ENCODE results near the gene S1PR4.
"Not testable (repeated sequence)": the region's sequence is repeated elsewhere in the genome, so short reads cannot be mapped to it uniquely, and the experiment has no call there.

S1PR4 gene

DNA sequence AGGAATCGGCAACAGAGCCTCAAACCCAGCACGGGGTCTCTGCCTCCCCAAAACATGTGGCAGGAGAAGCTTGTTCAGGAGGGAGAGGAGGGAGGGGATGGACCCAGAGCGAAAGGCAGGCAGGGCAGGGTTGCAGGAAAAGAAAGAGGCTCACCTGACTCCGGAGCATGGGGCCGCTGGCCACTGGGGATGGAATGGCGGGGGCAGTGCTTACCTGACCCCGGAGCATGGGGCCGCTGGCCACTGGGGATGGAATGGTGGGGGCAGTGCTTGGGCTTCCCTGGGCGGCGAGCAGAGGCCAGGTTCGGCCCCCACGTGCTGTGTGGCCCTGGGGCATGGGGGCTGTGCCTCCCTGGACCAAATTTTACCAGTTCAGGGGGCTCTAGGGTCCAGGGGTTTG lies 32.6 kb downstream of the S1PR4 start:
- no peak for TF ChIP-seq POLR2A (IDR thresholded peaks at IDR 0.05; ENCODE audit: low read depth, low read length)
- TF ChIP-seq POU2F2 (IDR thresholded peaks at IDR 0.05; ENCODE audit: low read depth, low read length), result no peak
- TF ChIP-seq TAF1 (IDR thresholded peaks at IDR 0.05; ENCODE audit: low read depth, low read length), result no peak
- no peak for TF ChIP-seq POLR2AphosphoS5 (IDR thresholded peaks at IDR 0.05; ENCODE audit: low read depth, low read length)
- no peak for TF ChIP-seq SPI1 (IDR thresholded peaks at IDR 0.05; ENCODE audit: low read depth, low read length)
- no peak for TF ChIP-seq PAX5 (IDR thresholded peaks at IDR 0.05; ENCODE audit: insufficient read depth, low read length, severe bottlenecking)
- FAIRE-seq (no peak), DNase-seq (ENCODE audit: insufficient read length, low spot score) (no peak)

- DNase-seq (ENCODE audit: insufficient read length, low spot score) (no peak), FAIRE-seq (no peak)
- no peak for TF ChIP-seq POLR2A (IDR thresholded peaks at IDR 0.05; ENCODE audit: low read depth, low read length)
- no peak for TF ChIP-seq POU2F2 (IDR thresholded peaks at IDR 0.05; ENCODE audit: low read depth, low read length)
- TF ChIP-seq SPI1 (IDR thresholded peaks at IDR 0.05; ENCODE audit: low read depth, low read length), result no peak
- TF ChIP-seq PAX5 (IDR thresholded peaks at IDR 0.05; ENCODE audit: insufficient read depth, low read length, severe bottlenecking), result no peak
- no peak for TF ChIP-seq POLR2AphosphoS5 (IDR thresholded peaks at IDR 0.05; ENCODE audit: low read depth, low read length)
- no peak for TF ChIP-seq TAF1 (IDR thresholded peaks at IDR 0.05; ENCODE audit: low read depth, low read length)
Measured at GRCh38 chr19:3213159-3213558, 34.6 kb downstream of the S1PR4 start.

DNA sequence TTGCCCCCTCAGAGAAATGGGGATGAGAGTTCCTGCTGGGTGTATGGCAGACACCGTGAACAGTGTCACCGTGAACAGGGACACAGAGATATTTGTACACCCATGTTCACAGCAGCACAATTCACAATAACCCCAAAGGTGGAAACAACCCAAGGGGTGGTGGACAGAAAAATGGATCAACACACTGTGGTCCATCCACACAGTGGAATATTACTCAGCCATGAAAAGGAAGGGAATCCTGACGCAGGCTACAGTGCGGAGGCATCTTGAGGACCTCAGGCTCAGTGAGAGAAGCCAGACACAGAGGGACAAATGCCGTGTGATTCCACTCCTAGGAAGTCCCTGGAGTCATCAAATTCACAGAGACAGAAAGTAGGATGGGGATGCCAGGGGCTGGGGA lies 38.3 kb downstream of the S1PR4 start:
- DNase-seq (ENCODE audit: insufficient read length, low spot score) (no peak), FAIRE-seq (no peak)
- no peak for TF ChIP-seq POLR2AphosphoS5 (IDR thresholded peaks at IDR 0.05; ENCODE audit: low read depth, low read length)
- no peak for TF ChIP-seq TAF1 (IDR thresholded peaks at IDR 0.05; ENCODE audit: low read depth, low read length)
- TF ChIP-seq POLR2A (IDR thresholded peaks at IDR 0.05; ENCODE audit: low read depth, low read length), result no peak
- TF ChIP-seq PAX5 (IDR thresholded peaks at IDR 0.05; ENCODE audit: insufficient read depth, low read length, severe bottlenecking), result no peak
- no peak for TF ChIP-seq POU2F2 (IDR thresholded peaks at IDR 0.05; ENCODE audit: low read depth, low read length)
- no peak for TF ChIP-seq SPI1 (IDR thresholded peaks at IDR 0.05; ENCODE audit: low read depth, low read length)

GRCh38 chr19:3220576-3220975 lies 42.0 kb downstream of the S1PR4 start:
- TF ChIP-seq POLR2AphosphoS5 (IDR thresholded peaks at IDR 0.05; ENCODE audit: low read depth, low read length) (no peak), POU2F2 (IDR thresholded peaks at IDR 0.05; ENCODE audit: low read depth, low read length) (no peak), TAF1 (IDR thresholded peaks at IDR 0.05; ENCODE audit: low read depth, low read length) (no peak), POLR2A (IDR thresholded peaks at IDR 0.05; ENCODE audit: low read depth, low read length) (no peak), PAX5 (IDR thresholded peaks at IDR 0.05; ENCODE audit: insufficient read depth, low read length, severe bottlenecking) (no peak), SPI1 (IDR thresholded peaks at IDR 0.05; ENCODE audit: low read depth, low read length) (no peak)
- no peak for FAIRE-seq

DNA sequence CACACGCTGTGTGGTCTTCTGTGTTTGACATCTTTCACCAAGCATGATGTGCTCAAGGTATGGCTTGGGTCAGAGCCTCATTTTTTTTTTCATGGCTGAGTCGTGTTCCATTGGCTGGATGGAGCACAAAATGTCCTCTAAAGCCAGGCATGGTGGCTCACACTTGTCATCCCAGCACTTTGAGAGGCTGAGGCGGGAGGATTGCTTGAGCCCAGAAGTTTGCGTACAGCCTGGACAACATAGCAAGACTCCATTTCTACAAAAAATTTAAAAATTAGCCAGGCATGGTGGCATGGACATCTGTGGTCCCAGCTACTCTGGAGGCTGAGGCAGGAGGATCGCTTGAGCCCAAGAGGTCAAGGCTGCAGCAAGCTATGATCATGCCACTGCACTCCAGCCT lies 43.0 kb downstream of the S1PR4 start:
- not testable (repeated sequence) for DNase-seq (ENCODE audit: insufficient read length, low spot score); FAIRE-seq

More at GRCh38 chr19:3220576-3220975, 42.0 kb downstream of the S1PR4 start:
- DNase-seq (ENCODE audit: insufficient read length, low spot score), result no peak

GRCh38 chr19:3222709-3223108 lies 44.1 kb downstream of the S1PR4 start:
- TF ChIP-seq POLR2AphosphoS5 (IDR thresholded peaks at IDR 0.05; ENCODE audit: low read depth, low read length) (no peak), POLR2A (IDR thresholded peaks at IDR 0.05; ENCODE audit: low read depth, low read length) (no peak), PAX5 (IDR thresholded peaks at IDR 0.05; ENCODE audit: insufficient read depth, low read length, severe bottlenecking) (no peak), POU2F2 (IDR thresholded peaks at IDR 0.05; ENCODE audit: low read depth, low read length) (no peak), SPI1 (IDR thresholded peaks at IDR 0.05; ENCODE audit: low read depth, low read length) (no peak)
- DNase-seq (ENCODE audit: insufficient read length, low spot score) (no peak), FAIRE-seq (no peak)

- FAIRE-seq (no peak), DNase-seq (ENCODE audit: insufficient read length, low spot score) (peak; percentile 84)
- no peak for TF ChIP-seq POLR2A (IDR thresholded peaks at IDR 0.05; ENCODE audit: low read depth, low read length)
- no peak for TF ChIP-seq PAX5 (IDR thresholded peaks at IDR 0.05; ENCODE audit: insufficient read depth, low read length, severe bottlenecking)
- TF ChIP-seq POU2F2 (IDR thresholded peaks at IDR 0.05; ENCODE audit: low read depth, low read length), result no peak
- no peak for TF ChIP-seq POLR2AphosphoS5 (IDR thresholded peaks at IDR 0.05; ENCODE audit: low read depth, low read length)
- TF ChIP-seq TAF1 (IDR thresholded peaks at IDR 0.05; ENCODE audit: low read depth, low read length), result no peak
- TF ChIP-seq SPI1 (IDR thresholded peaks at IDR 0.05; ENCODE audit: low read depth, low read length), result no peak
Measured at GRCh38 chr19:3224346-3225168, 46.0 kb downstream of the S1PR4 start, which contains the start of gene CELF5. Gene CELF5 (plus strand): TSS chr19:3224661. CDS start chr19:3224740, 79 bp downstream.

DNA sequence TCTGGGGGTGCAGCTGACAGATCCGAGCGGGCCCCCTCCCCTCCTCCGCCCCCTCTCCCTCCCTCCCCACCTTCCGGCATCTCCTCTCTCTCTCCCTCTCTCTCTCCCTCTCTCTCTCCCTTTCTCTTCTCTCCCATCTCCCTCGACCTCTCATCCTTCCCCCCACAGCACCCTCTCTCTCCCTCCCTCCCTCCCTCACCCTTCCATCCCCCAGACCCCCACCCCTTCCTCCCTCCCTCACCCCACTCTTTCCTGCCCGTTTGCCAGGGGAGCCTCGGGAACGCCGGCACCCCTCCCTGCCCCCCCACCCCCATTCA lies 46.6 kb downstream of the S1PR4 start:
- DNase-seq (ENCODE audit: insufficient read length, low spot score) (no peak), FAIRE-seq (no peak)
- TF ChIP-seq PAX5 (IDR thresholded peaks at IDR 0.05; ENCODE audit: insufficient read depth, low read length, severe bottlenecking) (no peak), POU2F2 (IDR thresholded peaks at IDR 0.05; ENCODE audit: low read depth, low read length) (no peak), SPI1 (IDR thresholded peaks at IDR 0.05; ENCODE audit: low read depth, low read length) (no peak), POLR2AphosphoS5 (IDR thresholded peaks at IDR 0.05; ENCODE audit: low read depth, low read length) (no peak), TAF1 (IDR thresholded peaks at IDR 0.05; ENCODE audit: low read depth, low read length) (no peak), POLR2A (IDR thresholded peaks at IDR 0.05; ENCODE audit: low read depth, low read length) (no peak)

DNA sequence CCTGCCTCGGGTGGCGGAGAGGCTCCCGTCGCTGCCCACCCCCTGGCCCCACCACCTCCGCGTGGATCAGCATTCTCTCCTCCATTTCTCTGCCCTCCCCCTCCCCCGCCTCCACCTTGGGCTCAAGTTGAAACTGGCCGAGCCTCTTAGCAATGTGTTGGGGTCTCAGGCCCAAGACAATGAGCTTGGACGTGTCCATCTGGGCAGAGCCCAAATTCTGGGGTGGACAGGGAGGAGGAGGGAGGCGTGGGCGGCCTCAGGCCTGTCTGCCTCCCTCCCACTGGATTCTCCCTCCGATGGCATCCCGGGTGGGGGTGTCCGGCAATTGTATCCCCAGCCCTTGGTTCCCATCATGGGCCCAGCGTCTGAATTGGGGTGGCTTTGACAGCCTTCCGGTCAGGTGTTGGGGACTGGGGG lies 47.1 kb downstream of the S1PR4 start:
- no peak for TF ChIP-seq PAX5 (IDR thresholded peaks at IDR 0.05; ENCODE audit: insufficient read depth, low read length, severe bottlenecking)
- no peak for TF ChIP-seq SPI1 (IDR thresholded peaks at IDR 0.05; ENCODE audit: low read depth, low read length)
- no peak for TF ChIP-seq TAF1 (IDR thresholded peaks at IDR 0.05; ENCODE audit: low read depth, low read length)
- no peak for TF ChIP-seq POLR2AphosphoS5 (IDR thresholded peaks at IDR 0.05; ENCODE audit: low read depth, low read length)
- TF ChIP-seq POU2F2 (IDR thresholded peaks at IDR 0.05; ENCODE audit: low read depth, low read length), result no peak
- no peak for TF ChIP-seq POLR2A (IDR thresholded peaks at IDR 0.05; ENCODE audit: low read depth, low read length)
- no peak for DNase-seq (ENCODE audit: insufficient read length, low spot score)
- no peak for FAIRE-seq

All from GM12891 (cell line).